MM.1S (cell line): ENCODE results near the gene DIP2C.

Source experiments
- DNase-seq: peaks from one replicate; pipeline ENCODE4 v3.0.0-alpha.2; 2015
- H2AFZ ChIP-seq: fragments of 300-600 bp; sonication (generic); 2 replicates; pipeline ENCODE4 v1.6.0; 2016; ENCODE audit warnings: antibody characterized with exemption, low read length
- H3F3A ChIP-seq: fragments of 300-600 bp; sonication (generic); 2 replicates; pipeline ENCODE4 v1.6.1; 2016; ENCODE audit warnings: mild to moderate bottlenecking, antibody characterized with exemption, low read length, moderate library complexity, mixed read lengths; ENCODE audit not compliant: insufficient read depth
- H3K27ac ChIP-seq: fragments of 300-600 bp; sonication (generic); 2 replicates; pipeline ENCODE4 v1.5.1; 2016; ENCODE audit warnings: mild to moderate bottlenecking, low read length
- H3K27me3 ChIP-seq: fragments of 300-600 bp; sonication (generic); replicated peaks from 2 replicates; pipeline ENCODE4 v1.6.0; 2016; ENCODE audit warnings: low read length; ENCODE audit not compliant: insufficient read depth
- H3K36me3 ChIP-seq: fragments of 300-600 bp; sonication (generic); replicated peaks from 2 replicates; pipeline ENCODE4 v1.6.1; 2016; ENCODE audit warnings: mild to moderate bottlenecking, low read length, mixed read lengths; ENCODE audit not compliant: insufficient read depth
- H3K4me1 ChIP-seq: fragments of 300-600 bp; sonication (generic); 2 replicates; pipeline ENCODE4 v1.6.1; 2016; ENCODE audit warnings: low read length, mixed read lengths
- H3K4me2 ChIP-seq: fragments of 300-600 bp; sonication (generic); 2 replicates; pipeline ENCODE4 v1.6.0; 2016; ENCODE audit warnings: low read depth, low read length
- H3K4me3 ChIP-seq: fragments of 300-600 bp; sonication (generic); 2 replicates; pipeline ENCODE4 v1.5.1; 2016; ENCODE audit warnings: low read length, mixed read lengths
- H3K79me2 ChIP-seq: fragments of 300-600 bp; sonication (generic); 2 replicates; pipeline ENCODE4 v1.6.1; 2016; ENCODE audit warnings: mixed run types, low read length, mixed read lengths
- H3K9ac ChIP-seq: fragments of 300-600 bp; sonication (generic); 2 replicates; pipeline ENCODE4 v1.6.1; 2016; ENCODE audit warnings: low read length, mixed read lengths
- H3K9me2 ChIP-seq: fragments of 300-600 bp; sonication (generic); replicated peaks from 2 replicates; pipeline ENCODE4 v1.6.1; 2016; ENCODE audit warnings: mild to moderate bottlenecking, low read length, mixed read lengths; ENCODE audit not compliant: insufficient read depth
- H3K9me3 ChIP-seq: fragments of 300-600 bp; sonication (generic); replicated peaks from 2 replicates; pipeline ENCODE4 v1.6.1; 2016; ENCODE audit warnings: mild to moderate bottlenecking, low read length, mixed read lengths; ENCODE audit not compliant: insufficient read depth
- H4K20me1 ChIP-seq: fragments of 300-600 bp; sonication (generic); 2 replicates; pipeline ENCODE4 v1.6.1; 2016; ENCODE audit warnings: mild to moderate bottlenecking, low read length, moderate library complexity, mixed read lengths; ENCODE audit not compliant: insufficient read depth
- EZH2 ChIP-seq: fragments of 300-600 bp; sonication (generic); optimal IDR thresholded peaks from 2 replicates; pipeline ENCODE3; 2017; ENCODE audit warnings: low read depth, mild to moderate bottlenecking, antibody characterized with exemption, low read length, mixed read lengths
- EZH2phosphoT487 ChIP-seq: fragments of 300-600 bp; sonication (generic); IDR thresholded peaks from 2 replicates; pipeline ENCODE4 v1.6.1; 2018; ENCODE audit warnings: antibody characterized with exemption, low read length
- TF ChIP-seq, protein P1 (sequence below): fragments of 300-600 bp; sonication (generic); IDR thresholded peaks from 2 replicates; pipeline ENCODE4 v1.5.1; 2016; ENCODE audit warnings: antibody characterized with exemption, low read length, mixed read lengths

Gene DIP2C

DNA sequence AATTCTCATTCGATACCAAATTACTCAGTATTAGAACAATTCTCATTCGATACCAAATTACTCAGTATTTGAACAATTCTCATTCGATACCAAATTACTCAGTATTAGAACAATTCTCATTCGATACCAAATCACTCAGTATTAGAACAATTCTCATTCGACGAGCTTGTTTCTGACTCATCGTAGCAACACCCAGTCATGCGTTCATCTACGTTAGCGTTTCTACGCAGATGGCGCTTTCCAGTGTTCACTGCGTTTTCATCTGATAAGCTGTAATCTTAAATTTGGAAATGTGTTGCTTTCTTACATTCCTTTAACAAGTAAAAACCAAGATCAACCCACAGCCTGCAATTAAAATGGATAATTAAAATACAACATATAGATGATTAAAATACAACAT lies 277.9 kb downstream of the DIP2C start:
- no peak overlapping the region for H3K27ac ChIP-seq
- no peaks in the 10 kb centered on the region for H3K9me3 ChIP-seq
- H3K36me3 ChIP-seq: peaks cover 4% of the 10 kb centered on the region
- H3K4me2 ChIP-seq: no peak overlapping the region
- H2AFZ ChIP-seq: no peak overlapping the region
- H3K4me1 ChIP-seq: no peaks in the 10 kb centered on the region
- H3K27me3 ChIP-seq: no peaks in the 10 kb centered on the region
- no peak overlapping the region for H3K9ac ChIP-seq
- H3K9me2 ChIP-seq: no peaks in the 10 kb centered on the region
- H3K4me3 ChIP-seq: no peak overlapping the region
- no peak for DNase-seq
- H3K79me2 ChIP-seq: no peaks in the 10 kb centered on the region
- TF ChIP-seq, protein P1, sequence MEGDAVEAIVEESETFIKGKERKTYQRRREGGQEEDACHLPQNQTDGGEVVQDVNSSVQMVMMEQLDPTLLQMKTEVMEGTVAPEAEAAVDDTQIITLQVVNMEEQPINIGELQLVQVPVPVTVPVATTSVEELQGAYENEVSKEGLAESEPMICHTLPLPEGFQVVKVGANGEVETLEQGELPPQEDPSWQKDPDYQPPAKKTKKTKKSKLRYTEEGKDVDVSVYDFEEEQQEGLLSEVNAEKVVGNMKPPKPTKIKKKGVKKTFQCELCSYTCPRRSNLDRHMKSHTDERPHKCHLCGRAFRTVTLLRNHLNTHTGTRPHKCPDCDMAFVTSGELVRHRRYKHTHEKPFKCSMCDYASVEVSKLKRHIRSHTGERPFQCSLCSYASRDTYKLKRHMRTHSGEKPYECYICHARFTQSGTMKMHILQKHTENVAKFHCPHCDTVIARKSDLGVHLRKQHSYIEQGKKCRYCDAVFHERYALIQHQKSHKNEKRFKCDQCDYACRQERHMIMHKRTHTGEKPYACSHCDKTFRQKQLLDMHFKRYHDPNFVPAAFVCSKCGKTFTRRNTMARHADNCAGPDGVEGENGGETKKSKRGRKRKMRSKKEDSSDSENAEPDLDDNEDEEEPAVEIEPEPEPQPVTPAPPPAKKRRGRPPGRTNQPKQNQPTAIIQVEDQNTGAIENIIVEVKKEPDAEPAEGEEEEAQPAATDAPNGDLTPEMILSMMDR: no peak
- TF ChIP-seq EZH2: no peak
- TF ChIP-seq EZH2phosphoT487: no peak
- no peaks in the 10 kb centered on the region for H3F3A ChIP-seq
- no peaks in the 10 kb centered on the region for H4K20me1 ChIP-seq

DNA sequence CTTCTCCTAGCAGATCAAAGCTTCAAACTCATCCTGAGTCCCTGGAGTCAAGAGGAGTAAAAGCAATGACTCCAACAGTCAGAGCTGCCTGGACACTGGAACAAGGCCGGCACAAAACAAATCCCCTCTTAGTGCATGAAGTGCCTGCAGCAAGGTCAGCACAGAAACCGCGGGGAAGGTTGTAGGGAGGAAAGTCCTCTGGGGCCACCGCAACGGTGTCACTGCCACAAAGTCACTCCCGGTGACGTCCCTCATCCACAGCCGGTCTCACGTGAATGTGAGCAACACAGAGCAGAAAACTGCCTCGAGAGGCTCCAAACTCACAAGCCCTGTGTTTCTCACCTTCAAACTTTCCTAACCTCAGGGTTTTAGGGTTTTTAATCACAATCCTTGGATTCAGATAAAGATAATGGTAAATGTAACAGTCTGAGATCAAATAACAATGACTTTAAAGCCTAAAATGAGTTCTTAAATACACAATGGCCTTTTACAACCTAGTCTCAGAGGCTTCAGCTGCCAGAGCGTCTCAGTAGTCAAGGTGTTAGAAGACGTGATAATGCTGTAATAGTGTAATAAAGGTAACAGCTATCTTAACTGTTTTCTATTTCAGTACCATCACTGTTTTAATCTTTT lies 279.9 kb downstream of the DIP2C start:
- Histone ChIP-seq H3K9me3 (no peaks in the 10 kb centered on the region), H3F3A (no peaks in the 10 kb centered on the region), H4K20me1 (no peaks in the 10 kb centered on the region), H3K4me1 (no peaks in the 10 kb centered on the region), H3K27me3 (no peaks in the 10 kb centered on the region), H3K9me2 (no peaks in the 10 kb centered on the region), H2AFZ (no peak overlapping the region), H3K27ac (no peak overlapping the region), H3K4me2 (no peak overlapping the region), H3K79me2 (no peaks in the 10 kb centered on the region), H3K36me3 (peaks cover 4% of the 10 kb centered on the region), H3K9ac (no peak overlapping the region), H3K4me3 (no peak overlapping the region)
- no peak for DNase-seq
- TF ChIP-seq, protein P1: no peak
- no peak for TF ChIP-seq EZH2

DNA sequence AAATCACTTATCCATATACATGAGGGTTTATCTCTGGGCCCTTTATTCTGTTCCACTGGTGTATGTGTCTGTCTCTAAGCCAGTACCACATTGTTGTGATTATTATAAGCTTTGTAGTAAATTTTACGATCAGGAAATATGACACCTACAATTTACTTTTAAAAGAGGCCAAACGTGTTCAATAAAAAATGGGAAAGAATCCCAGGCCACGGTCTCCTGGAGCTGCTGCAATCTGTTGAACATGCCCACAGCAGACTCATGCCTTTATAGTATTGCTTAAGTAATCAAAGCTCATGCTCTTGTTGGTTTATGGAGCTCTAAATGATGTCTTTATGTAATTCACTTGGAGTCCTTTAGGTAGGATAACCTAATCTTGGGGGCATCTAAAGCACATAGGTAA lies 281.2 kb downstream of the DIP2C start:
- no peak for DNase-seq
- Histone ChIP-seq H3K36me3 (peaks cover 4% of the 10 kb centered on the region), H3K79me2 (no peaks in the 10 kb centered on the region), H4K20me1 (no peaks in the 10 kb centered on the region), H3K27me3 (no peaks in the 10 kb centered on the region), H3K4me1 (no peaks in the 10 kb centered on the region), H3K9me3 (no peaks in the 10 kb centered on the region), H3K9ac (no peak overlapping the region), H2AFZ (no peak overlapping the region), H3K9me2 (no peaks in the 10 kb centered on the region), H3F3A (no peaks in the 10 kb centered on the region), H3K4me2 (no peak overlapping the region), H3K4me3 (no peak overlapping the region), H3K27ac (no peak overlapping the region)
- TF ChIP-seq, protein P1: no peak
- no peak for TF ChIP-seq EZH2phosphoT487
- TF ChIP-seq EZH2: no peak
